Upper lobe of left lung (tissue), 4 donors: ENCODE data around the gene MASP1.

Experiments
- EP300 ChIP-seq, 4 donors: sonication (generic); formaldehyde crosslinking; IDR thresholded peaks; one replicate each; pipeline ENCODE4 v1.5.1; 2017; ENCODE audit warnings: antibody characterized with exemption in 4 of 4, control low read depth in 2 of 4
- POLR2A ChIP-seq, 4 donors: fragments of 450-650 bp; IDR thresholded peaks; one replicate each; pipeline ENCODE4 v1.5.1; 2016 to 2017; ENCODE audit warnings: antibody characterized with exemption in 4 of 4, mild to moderate bottlenecking in 2 of 4
- TF ChIP-seq, protein P1 (sequence below), 6 experiments: fragments of 450-650 bp in 4 of 6; fragments of 200-600 bp in 2 of 6; sonication (generic) in 2 of 6; IDR thresholded peaks; one replicate each; pipeline ENCODE4 v1.5.1; 2016 to 2019; ENCODE audit warnings: antibody characterized with exemption in 6 of 6

DNA sequence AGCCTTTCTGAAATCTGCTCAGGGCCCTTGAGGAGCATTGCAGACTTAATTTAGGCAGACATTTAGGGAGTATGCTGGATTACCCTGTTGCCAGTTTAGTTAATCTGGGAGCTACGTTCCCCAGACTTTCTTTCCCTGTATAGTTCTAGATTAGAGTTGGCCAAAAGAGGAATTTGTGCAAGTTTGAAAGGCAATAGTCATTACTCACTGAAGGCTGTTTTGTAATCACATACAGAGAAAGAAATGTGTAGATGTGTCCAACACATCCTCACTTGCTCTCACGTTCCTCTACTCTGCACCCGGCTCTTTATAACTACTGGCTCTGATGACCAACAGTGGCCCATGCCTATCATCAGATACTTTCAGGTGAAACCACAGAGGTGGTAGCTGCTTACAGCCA is 24.2 kb downstream of the MASP1 start:
- TF ChIP-seq, protein P1, sequence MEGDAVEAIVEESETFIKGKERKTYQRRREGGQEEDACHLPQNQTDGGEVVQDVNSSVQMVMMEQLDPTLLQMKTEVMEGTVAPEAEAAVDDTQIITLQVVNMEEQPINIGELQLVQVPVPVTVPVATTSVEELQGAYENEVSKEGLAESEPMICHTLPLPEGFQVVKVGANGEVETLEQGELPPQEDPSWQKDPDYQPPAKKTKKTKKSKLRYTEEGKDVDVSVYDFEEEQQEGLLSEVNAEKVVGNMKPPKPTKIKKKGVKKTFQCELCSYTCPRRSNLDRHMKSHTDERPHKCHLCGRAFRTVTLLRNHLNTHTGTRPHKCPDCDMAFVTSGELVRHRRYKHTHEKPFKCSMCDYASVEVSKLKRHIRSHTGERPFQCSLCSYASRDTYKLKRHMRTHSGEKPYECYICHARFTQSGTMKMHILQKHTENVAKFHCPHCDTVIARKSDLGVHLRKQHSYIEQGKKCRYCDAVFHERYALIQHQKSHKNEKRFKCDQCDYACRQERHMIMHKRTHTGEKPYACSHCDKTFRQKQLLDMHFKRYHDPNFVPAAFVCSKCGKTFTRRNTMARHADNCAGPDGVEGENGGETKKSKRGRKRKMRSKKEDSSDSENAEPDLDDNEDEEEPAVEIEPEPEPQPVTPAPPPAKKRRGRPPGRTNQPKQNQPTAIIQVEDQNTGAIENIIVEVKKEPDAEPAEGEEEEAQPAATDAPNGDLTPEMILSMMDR (IDR thresholded peaks at IDR 0.05): no peak
- TF ChIP-seq POLR2A (IDR thresholded peaks at IDR 0.05) (no peak), EP300 (IDR thresholded peaks at IDR 0.05) (no peak)
